GM18526 (cell line): ENCODE data around the gene USP25.
A peak's percentile ranks its signal among the peaks of the same experiment; 100 is the strongest.

Experiments used
- POLR2A ChIP-seq: IDR thresholded peaks from 3 replicates; pipeline ENCODE4 v1.6.1; 2011; ENCODE audit not compliant: insufficient read length; ENCODE audit errors: extremely low read depth

Gene USP25

GRCh38 chr21:15729674-15730483, at the start of gene USP25:
Gene USP25, plus strand, starts transcription at chr21:15729982. Its CDS starts 412 bp downstream, at chr21:15730394.
- peak; percentile 76 for TF ChIP-seq POLR2A

- no peak for TF ChIP-seq POLR2A
These were observed 47.4 kb upstream of the USP25 start for GRCh38 chr21:15682186-15682895.

- no peak for TF ChIP-seq POLR2A
These were observed 46.8 kb upstream of the USP25 start for GRCh38 chr21:15682977-15683376.

DNA sequence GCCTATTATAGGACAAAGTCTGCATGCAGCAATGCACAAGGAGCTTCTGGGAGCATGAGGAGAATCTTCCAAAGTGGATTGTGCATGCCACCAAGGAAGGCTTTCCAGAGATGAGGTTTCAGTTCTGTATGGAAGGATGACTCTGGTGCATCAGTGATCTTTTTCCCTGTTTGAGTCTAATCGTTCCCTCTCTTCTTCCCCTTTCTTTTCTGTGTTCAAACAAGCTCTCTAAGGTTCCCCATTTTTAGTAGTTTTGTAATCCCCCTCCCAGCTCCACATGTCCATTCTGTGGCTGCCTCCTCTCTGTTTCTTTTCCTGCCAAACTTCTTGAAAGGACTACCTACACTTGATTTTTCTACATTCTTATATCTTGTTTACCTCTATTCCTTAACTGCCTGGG, 43.3 kb upstream of the USP25 start:
- TF ChIP-seq POLR2A = no peak

GRCh38 chr21:15687208-15687607, 42.6 kb upstream of the USP25 start:
- no peak for TF ChIP-seq POLR2A

- no peak for TF ChIP-seq POLR2A
These were observed 41.8 kb upstream of the USP25 start for GRCh38 chr21:15688016-15688415.

- no peak for TF ChIP-seq POLR2A
These were observed 41.0 kb upstream of the USP25 start for GRCh38 chr21:15688809-15689208.

DNA sequence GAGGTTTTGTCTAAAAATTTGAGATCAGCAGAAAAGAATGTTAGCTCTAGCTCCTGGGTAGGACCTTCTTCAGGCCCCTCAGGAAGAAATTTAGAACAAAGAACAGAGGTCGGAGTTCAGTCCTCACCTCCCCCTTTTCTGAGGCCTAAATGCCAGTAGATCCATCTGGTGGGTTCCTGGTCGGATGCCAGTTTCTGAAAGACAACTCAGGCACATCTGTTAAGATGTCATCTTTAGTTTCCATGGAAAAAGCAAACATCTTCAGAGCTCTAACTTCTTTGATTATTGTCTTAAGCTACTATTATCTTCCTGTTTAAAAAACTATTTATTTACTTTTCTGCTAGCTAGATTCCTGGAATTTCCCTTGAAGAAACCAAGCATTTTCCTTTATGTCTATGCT, 37.1 kb upstream of the USP25 start:
- no peak for TF ChIP-seq POLR2A

- TF ChIP-seq POLR2A = no peak
These were observed 34.5 kb upstream of the USP25 start for GRCh38 chr21:15695241-15695640.

DNA sequence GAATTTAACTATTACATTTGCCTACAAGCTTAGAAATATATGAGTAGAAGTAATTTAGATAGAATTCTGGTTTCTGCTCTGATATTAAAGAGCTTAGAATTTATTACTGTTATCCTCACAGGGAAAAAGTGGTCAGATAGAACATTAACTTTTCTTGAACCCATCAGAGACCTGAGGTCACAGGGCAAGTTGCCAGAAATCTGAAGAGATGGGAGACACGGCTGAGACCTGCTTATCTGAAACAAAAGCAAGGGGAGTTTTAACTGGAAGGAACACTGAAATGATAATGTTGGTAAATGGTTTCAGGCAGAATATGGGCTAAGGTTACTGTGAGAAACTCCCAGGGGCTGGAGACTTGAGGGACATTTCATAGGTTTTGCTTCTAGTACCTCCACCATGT, 28.0 kb upstream of the USP25 start:
- TF ChIP-seq POLR2A = no peak

- no peak for TF ChIP-seq POLR2A
These were observed 25.9 kb upstream of the USP25 start for GRCh38 chr21:15703932-15704331.

DNA sequence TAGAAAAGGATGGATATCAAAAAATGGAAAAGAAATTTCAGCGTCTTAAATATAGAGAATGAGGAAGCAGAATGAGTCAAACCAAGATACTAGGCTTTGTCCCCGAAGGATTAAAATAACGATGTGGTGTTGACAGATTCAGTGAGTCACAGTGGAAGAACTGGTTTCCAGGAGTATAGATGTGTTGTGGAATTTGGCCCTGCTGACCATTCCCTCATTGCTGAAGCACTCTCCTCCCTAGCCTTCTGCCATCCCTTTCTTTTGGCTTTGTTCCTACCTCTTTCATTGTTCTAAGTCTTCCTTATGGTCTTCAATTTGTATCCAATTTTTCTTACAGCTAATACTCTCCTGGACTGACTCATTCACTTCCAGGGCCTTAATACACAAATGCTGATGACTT, 23.1 kb upstream of the USP25 start:
- no peak for TF ChIP-seq POLR2A

- no peak for TF ChIP-seq POLR2A
These were observed 16.4 kb upstream of the USP25 start for GRCh38 chr21:15713412-15713811.

GRCh38 chr21:15718711-15719110, 11.1 kb upstream of the USP25 start:
- TF ChIP-seq POLR2A = no peak

GRCh38 chr21:15719976-15720375, 9.8 kb upstream of the USP25 start:
- no peak for TF ChIP-seq POLR2A

DNA sequence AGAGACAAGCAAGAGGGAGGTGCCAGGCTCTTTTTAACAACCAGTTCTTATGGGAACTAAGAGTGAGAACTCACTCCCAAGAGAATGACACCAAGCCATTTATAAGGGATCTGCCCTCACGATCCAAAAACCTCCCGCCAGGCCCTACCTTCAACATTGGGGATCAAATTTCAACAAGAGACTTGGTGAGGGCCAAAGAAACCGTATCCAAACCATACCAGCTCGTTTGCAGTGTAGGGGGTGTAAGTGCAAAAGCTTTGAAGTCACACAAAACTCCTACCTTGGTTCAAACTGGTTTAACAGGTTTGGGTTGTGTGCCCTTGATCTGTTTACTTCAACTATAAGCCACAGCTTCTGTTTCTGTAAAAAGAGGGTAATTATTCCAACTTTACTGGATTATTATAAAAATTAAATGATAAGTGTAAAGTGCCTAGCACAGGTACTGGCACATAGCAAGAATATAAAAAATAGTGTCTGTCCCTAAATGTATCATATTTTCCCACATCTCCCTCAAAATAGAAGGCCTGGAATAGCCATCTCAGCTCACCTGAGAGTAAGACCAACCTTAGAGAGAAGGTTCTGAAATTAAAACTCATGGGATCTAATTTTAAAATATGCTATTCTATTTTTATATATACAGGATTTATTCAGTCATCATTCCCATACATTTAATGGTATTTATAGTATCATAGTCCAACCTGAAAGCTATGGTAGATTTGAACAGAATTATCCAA, 7.0 kb upstream of the USP25 start:
- no peak for TF ChIP-seq POLR2A
